ENCODE measurements around the gene KCNJ4. TPM values are rescaled to one million over a fixed set of nuclear protein-coding genes. Genes with fewer than 3 reads are reported as not detected.

Gene KCNJ4
- total RNA-seq, 1 experiment from 2014 or later, result not detected

DNA sequence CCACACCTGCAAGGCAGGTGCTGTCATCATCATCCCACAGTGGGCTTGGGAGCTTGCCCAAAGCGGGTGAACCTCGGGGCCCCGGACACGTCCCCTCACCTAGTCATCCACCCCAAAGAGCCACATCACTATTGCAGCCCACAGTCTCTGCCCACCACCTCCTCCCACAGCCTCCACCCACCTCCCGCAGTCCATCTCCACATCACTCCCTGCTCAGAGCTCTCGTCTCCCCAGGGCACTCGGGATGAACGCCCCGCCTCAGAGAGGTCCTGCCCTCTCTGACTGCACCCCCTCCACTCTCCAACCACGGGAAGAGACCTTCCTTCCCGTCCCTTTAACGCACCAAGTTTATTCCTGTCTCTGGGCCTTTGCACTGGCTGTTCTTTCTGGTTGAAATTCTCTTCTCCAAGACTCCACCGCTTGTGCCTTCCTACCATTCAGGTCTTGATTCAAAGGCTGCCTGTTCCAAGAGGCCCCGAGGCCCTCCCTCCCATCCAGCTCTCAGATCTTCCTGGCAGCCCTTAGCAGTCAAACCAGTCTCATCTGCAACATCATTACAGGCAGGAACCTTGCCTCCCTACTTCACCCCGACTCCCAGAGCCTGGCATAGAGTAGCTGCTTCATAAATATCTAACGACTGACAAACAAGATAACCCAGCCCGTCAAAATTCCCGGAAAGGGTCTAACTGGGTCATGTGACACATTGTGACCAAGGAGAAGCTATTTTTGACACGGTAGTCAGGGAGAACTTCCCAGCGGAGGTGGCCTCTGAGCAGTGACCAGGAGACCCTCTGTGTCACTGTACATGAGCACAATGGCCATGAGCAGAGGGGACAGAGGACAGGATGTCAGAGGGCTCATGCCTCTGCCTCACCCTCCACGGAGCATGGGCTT is 11.1 kb downstream of the KCNJ4 start:
- Histone ChIP-seq H3K9me3 (ENCODE audit: low read length) (no peaks in the 10 kb centered on the region), H3K27me3 (ENCODE audit: low read length) (no peaks in the 10 kb centered on the region), H3K9ac (ENCODE audit: low read length) (no peak overlapping the region), H3F3A (ENCODE audit: low read length, unreplicated experiment) (no peaks in the 10 kb centered on the region), H3K4me2 (ENCODE audit: low read length) (no peak overlapping the region), H2AFZ (ENCODE audit: low read length) (no peak overlapping the region), H4K20me1 (ENCODE audit: low read length) (no peaks in the 10 kb centered on the region), H3K27ac (ENCODE audit: low read length) (no peak overlapping the region), H3K36me3 (ENCODE audit: low read depth, low read length) (no peaks in the 10 kb centered on the region), H3K4me1 (ENCODE audit: insufficient read depth, low read length) (no peaks in the 10 kb centered on the region), H3K4me3 (ENCODE audit: low read length) (no peak overlapping the region), H3K9me2 (replicated peaks; ENCODE audit: low read length) (no peaks in the 10 kb centered on the region), H3K79me2 (ENCODE audit: low read length) (no peaks in the 10 kb centered on the region)
- ChIA-PET CTCF (no interaction called here), POLR2A (ENCODE audit: unreplicated experiment) (no interaction called here)
- no peak for DNase-seq
- no peak for ATAC-seq
- no peak for TF ChIP-seq EZH2phosphoT487 (IDR thresholded peaks at IDR 0.05; ENCODE audit: borderline replicate concordance, low read length)
- TF ChIP-seq, protein P1, sequence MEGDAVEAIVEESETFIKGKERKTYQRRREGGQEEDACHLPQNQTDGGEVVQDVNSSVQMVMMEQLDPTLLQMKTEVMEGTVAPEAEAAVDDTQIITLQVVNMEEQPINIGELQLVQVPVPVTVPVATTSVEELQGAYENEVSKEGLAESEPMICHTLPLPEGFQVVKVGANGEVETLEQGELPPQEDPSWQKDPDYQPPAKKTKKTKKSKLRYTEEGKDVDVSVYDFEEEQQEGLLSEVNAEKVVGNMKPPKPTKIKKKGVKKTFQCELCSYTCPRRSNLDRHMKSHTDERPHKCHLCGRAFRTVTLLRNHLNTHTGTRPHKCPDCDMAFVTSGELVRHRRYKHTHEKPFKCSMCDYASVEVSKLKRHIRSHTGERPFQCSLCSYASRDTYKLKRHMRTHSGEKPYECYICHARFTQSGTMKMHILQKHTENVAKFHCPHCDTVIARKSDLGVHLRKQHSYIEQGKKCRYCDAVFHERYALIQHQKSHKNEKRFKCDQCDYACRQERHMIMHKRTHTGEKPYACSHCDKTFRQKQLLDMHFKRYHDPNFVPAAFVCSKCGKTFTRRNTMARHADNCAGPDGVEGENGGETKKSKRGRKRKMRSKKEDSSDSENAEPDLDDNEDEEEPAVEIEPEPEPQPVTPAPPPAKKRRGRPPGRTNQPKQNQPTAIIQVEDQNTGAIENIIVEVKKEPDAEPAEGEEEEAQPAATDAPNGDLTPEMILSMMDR (conservative IDR thresholded peaks at IDR 0.05; ENCODE audit: low read depth, low read length), result no peak
- no peak for TF ChIP-seq EZH2 (IDR thresholded peaks at IDR 0.05; ENCODE audit: low read length, unreplicated experiment)
- intact Hi-C loops (cut with micrococcal nuclease), result no loop called here
- no TSS peak for BruUV-seq (replicated peaks)

DNA sequence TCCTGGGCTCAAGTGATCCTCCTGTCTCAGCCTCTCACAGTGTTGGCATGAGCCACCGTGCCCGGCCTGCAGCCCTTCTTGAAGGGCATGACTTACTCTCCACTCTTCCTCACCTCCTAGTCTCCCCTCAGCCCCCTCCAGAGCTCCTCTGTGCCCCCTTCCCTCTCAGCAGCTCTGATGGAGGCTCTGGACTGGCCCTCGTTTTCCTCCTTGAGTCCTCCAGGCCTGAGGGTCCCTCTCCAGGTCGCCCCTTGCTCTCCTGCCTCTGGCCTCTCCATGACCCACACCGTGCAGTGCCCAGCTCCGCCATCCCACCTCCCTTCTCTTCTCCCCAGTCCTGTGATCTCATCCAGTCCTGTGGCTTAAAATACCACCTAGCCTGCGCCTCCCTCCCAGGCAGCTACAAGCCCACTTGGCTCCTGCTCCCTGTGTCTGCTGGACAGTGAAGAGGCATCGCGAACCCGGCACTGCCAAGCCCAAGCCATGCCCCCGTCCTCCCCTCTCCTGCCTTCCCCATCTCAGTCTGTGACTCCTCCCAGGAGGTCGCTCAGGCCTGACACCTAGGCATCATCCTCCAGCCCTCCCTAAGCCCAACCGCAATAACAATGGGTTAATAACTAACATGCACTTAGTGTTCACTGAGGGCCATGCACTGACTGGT is 11.9 kb downstream of the KCNJ4 start:
- no peak overlapping the region for H3K27ac ChIP-seq (ENCODE audit: low read length)
- no peaks in the 10 kb centered on the region for H3K36me3 ChIP-seq (ENCODE audit: low read depth, low read length)
- TF ChIP-seq, protein P1 (conservative IDR thresholded peaks at IDR 0.05; ENCODE audit: low read depth, low read length), result no peak
- TF ChIP-seq EZH2 (IDR thresholded peaks at IDR 0.05; ENCODE audit: low read length, unreplicated experiment) (no peak), EZH2phosphoT487 (IDR thresholded peaks at IDR 0.05; ENCODE audit: borderline replicate concordance, low read length) (no peak)
- CTCF ChIA-PET, result no interaction called here
- ATAC-seq, result no peak
- H4K20me1 ChIP-seq (ENCODE audit: low read length), result no peaks in the 10 kb centered on the region
- no TSS peak for BruUV-seq (replicated peaks)
- H3K4me3 ChIP-seq (ENCODE audit: low read length), result no peak overlapping the region
- no peaks in the 10 kb centered on the region for H3K27me3 ChIP-seq (ENCODE audit: low read length)
- intact Hi-C loops (cut with micrococcal nuclease), result no loop called here
- H3K4me1 ChIP-seq (ENCODE audit: insufficient read depth, low read length), result no peaks in the 10 kb centered on the region
- H3K9me2 ChIP-seq (replicated peaks; ENCODE audit: low read length), result no peaks in the 10 kb centered on the region
- H2AFZ ChIP-seq (ENCODE audit: low read length), result no peak overlapping the region
- no peak overlapping the region for H3K4me2 ChIP-seq (ENCODE audit: low read length)
- H3F3A ChIP-seq (ENCODE audit: low read length, unreplicated experiment), result no peaks in the 10 kb centered on the region
- POLR2A ChIA-PET (ENCODE audit: unreplicated experiment), result no interaction called here
- H3K9ac ChIP-seq (ENCODE audit: low read length), result no peak overlapping the region
- DNase-seq, result no peak
- no peaks in the 10 kb centered on the region for H3K79me2 ChIP-seq (ENCODE audit: low read length)
- H3K9me3 ChIP-seq (ENCODE audit: low read length), result no peaks in the 10 kb centered on the region
